ENCODE data around the gene CIROP.

- TF ChIP-seq POLR2AphosphoS5 (IDR thresholded peaks at IDR 0.05; ENCODE audit: low read depth, low read length) (no peak), POLR2A (IDR thresholded peaks at IDR 0.05; ENCODE audit: low read depth, low read length) (no peak)
Observed at GRCh38 chr14:23074906-23075305, 29.9 kb downstream of the CIROP start.
